K562 (cell line): Measurements from ENCODE around the gene ZNF652. TPM values are rescaled to one million over a fixed set of nuclear protein-coding genes. Genes with fewer than 3 reads are reported as not detected.

Source experiments
- BCL6 ChIP-seq: fragments of 250-450 bp; sonication (Bioruptor Pico); IDR thresholded peaks from 2 replicates; pipeline ENCODE4 v1.4.0; 2020
- BHLHE40 ChIP-seq: IDR thresholded peaks from 2 replicates; pipeline ENCODE4 v1.6.1; 2011; ENCODE audit warnings: low read length, improper control_type of control experiment
- CXXC5 ChIP-seq: fragments of 250-450 bp; sonication (Bioruptor Pico); IDR thresholded peaks from 2 replicates; pipeline ENCODE4 v1.8.0; 2022; ENCODE audit warnings: inconsistent platforms, mild to moderate bottlenecking, moderate library complexity
- ELF2 ChIP-seq: fragments of 250-450 bp; sonication (Bioruptor Pico); IDR thresholded peaks from 2 replicates; pipeline ENCODE4 v1.5.0; 2021; ENCODE audit warnings: mild to moderate bottlenecking
- HNRNPK ChIP-seq: fragments of 200-400 bp; formaldehyde crosslinking; IDR thresholded peaks from one replicate; pipeline ENCODE4 v1.6.1; 2018; ENCODE audit warnings: mild to moderate bottlenecking, low read depth, low read length; ENCODE audit not compliant: poor library complexity, severe bottlenecking
- KLF16 ChIP-seq: IDR thresholded peaks from 2 replicates; pipeline ENCODE4 v1.6.1; 2016; ENCODE audit warnings: antibody characterized with exemption
- PHF8 ChIP-seq: fragments of 200-600 bp; sonication (generic); IDR thresholded peaks from 2 replicates; pipeline ENCODE4 v1.6.1; 2012; ENCODE audit warnings: mixed run types, mild to moderate bottlenecking, inconsistent platforms, low read length, moderate library complexity, borderline replicate concordance
- REST ChIP-seq, 2 experiments: fragments of 450-650 bp; formaldehyde crosslinking in 1 of 2; IDR thresholded peaks; 2 replicates each; pipeline versions ENCODE4 v1.4.0 to v1.6.1; 2014 to 2020; ENCODE audit warnings: mild to moderate bottlenecking in 2 of 2, borderline replicate concordance in 1 of 2, low read depth in 1 of 2
- SRF ChIP-seq, 2 experiments: fragments of 250-450, 450-650 bp in 1 of 2; sonication (Bioruptor Pico) in 1 of 2; sonication (generic) in 1 of 2; formaldehyde crosslinking; IDR thresholded peaks; 2 replicates each; pipeline versions ENCODE4 v1.5.0 to v1.5.1; 2020 to 2022; ENCODE audit warnings: mild to moderate bottlenecking in 1 of 2, missing genetic modification reagents in 1 of 2
- WHSC1 ChIP-seq: IDR thresholded peaks from one replicate; pipeline ENCODE4 v1.6.1; 2012; ENCODE audit warnings: low read length, control low read depth, inconsistent platforms
- ZFX ChIP-seq: sonication (generic); formaldehyde crosslinking; IDR thresholded peaks from 2 replicates; pipeline ENCODE4 v1.8.0; 2022; ENCODE audit warnings: mild to moderate bottlenecking, missing genetic modification reagents, moderate library complexity
- ZKSCAN1 ChIP-seq: fragments of 150-350 bp; IDR thresholded peaks from 2 replicates; pipeline ENCODE4 v1.6.1; 2016; ENCODE audit warnings: low read depth, low read length
- ZNF589 ChIP-seq: fragments of 200-800 bp; sonication (Bioruptor generic); IDR thresholded peaks from 2 replicates; pipeline ENCODE4 v1.6.1; 2016; ENCODE audit warnings: low read depth, missing genetic modification characterization, missing compliant biosample characterization
- ZNF77 ChIP-seq: fragments of 250-450 bp; sonication (Bioruptor Pico); IDR thresholded peaks from 2 replicates; pipeline ENCODE4 v1.5.0; 2020
- ZNF79 ChIP-seq: fragments of 250-450 bp; sonication (Bioruptor Pico); IDR thresholded peaks from 2 replicates; pipeline ENCODE4 v1.4.0; 2020; ENCODE audit warnings: low read depth, mild to moderate bottlenecking, moderate library complexity
- polyA plus RNA-seq, 8 experiments: library from polyadenylated mRNA; depleted of rRNA in 4 of 8; stranded (reverse) in 5 of 8; unstranded in 3 of 8; fragments of >200 nt; fragmentation: Nextera tagmentation in 2 of 8; fragmentation: Illumina TruSeq in 1 of 8; extraction: Ambion mirVana in 2 of 8; extraction: Trizol in 1 of 8; gene quantifications; 2 replicates each; pipeline versions ENCODE4 v1.2.1 to v1.2.3, GENCODE V29; 2011 to 2014; ENCODE audit warnings: inconsistent platforms in 1 of 8, missing spikeins in 1 of 8
- total RNA-seq, 7 experiments: library from RNA; depleted of rRNA in 6 of 7; stranded (reverse); fragments of >200 nt in 6 of 7; fragmentation: Illumina TruSeq in 2 of 7; extraction: Trizol in 2 of 7; gene quantifications; 2 replicates each; pipeline versions ENCODE4 v1.2.1 to v1.2.3, GENCODE V29; 2011 to 2021; ENCODE audit warnings: low replicate concordance in 1 of 7

The ZNF652 gene
- total and polyA plus RNA-seq, 9 of the 15 experiments (the other 6 are each of a cell fraction or from before 2014, with no cell fraction given): 5.1 to 15.5 (median 7.8) TPM

- no peak for TF ChIP-seq ELF2
- TF ChIP-seq KLF16: no peak
- no peak for TF ChIP-seq HNRNPK
- TF ChIP-seq ZNF589 (CRISPR knock-in tag): no peak
- no peak for TF ChIP-seq WHSC1
- no peak for TF ChIP-seq ZKSCAN1
- no peak for TF ChIP-seq PHF8
- no peak for TF ChIP-seq SRF (CRISPR knock-in tag; IDR thresholded peaks at IDR 0.05)
- no peak for TF ChIP-seq ZFX
- no peak for TF ChIP-seq ZNF77 (CRISPR knock-in tag)
- TF ChIP-seq CXXC5 (CRISPR knock-in tag): peak; percentile 61
- TF ChIP-seq REST (IDR thresholded peaks at IDR 0.05; ENCODE audit: borderline replicate concordance): 0 out of 2 replicates have a peak, but pooled peaks have one; percentile 6
- TF ChIP-seq REST (CRISPR knock-in tag; IDR thresholded peaks at IDR 0.05; ENCODE audit: low read depth): no peak
- no peak for TF ChIP-seq BCL6 (CRISPR knock-in tag)
- no peak for TF ChIP-seq ZNF79 (CRISPR knock-in tag)
- peak; percentile 43; the same call in 1 of the 2 replicates for TF ChIP-seq BHLHE40
These were observed 101.8 kb downstream of the ZNF652 start (continued) for GRCh38 chr17:49260011-49260816.
